Right atrium auricular region (tissue), 2 donors: ENCODE measurements around the gene PIK3AP1. TPM values are rescaled to one million over a fixed set of nuclear protein-coding genes. Genes with fewer than 3 reads are reported as not detected.

Source experiments
- DNase-seq: peaks from one replicate; pipeline ENCODE4 v3.0.0-alpha.2; 2019; ENCODE audit warnings: low spot score
- H3K27ac ChIP-seq, 2 donors: fragments of 200-600 bp; sonication (generic); 1 replicate in 1 of 2; 2 replicates in 1 of 2; pipeline ENCODE4 v1.5.1; 2016 to 2019
- H3K27me3 ChIP-seq, 2 donors: fragments of 200-600 bp; sonication (generic); one replicate each; pipeline versions ENCODE4 v1.5.1 to v1.6.0; 2017 to 2019
- H3K36me3 ChIP-seq: fragments of 200-600 bp; sonication (generic); one replicate; pipeline ENCODE4 v1.5.1; 2016
- H3K4me1 ChIP-seq, 2 donors: fragments of 200-600 bp; sonication (generic); one replicate each; pipeline versions ENCODE4 v1.5.1 to v1.6.0; 2017 to 2019
- H3K4me3 ChIP-seq, 2 donors: fragments of 200-600 bp; sonication (generic); 1 replicate in 1 of 2; 2 replicates in 1 of 2; pipeline ENCODE4 v1.5.1; 2017 to 2019; ENCODE audit warnings: mild to moderate bottlenecking in 1 of 2, moderate library complexity in 1 of 2
- H3K9me3 ChIP-seq, 2 donors: fragments of 200-600 bp; sonication (generic); one replicate each; pipeline ENCODE4 v1.5.1; 2019
- CTCF ChIP-seq, 2 donors: fragments of 200-600 bp; sonication (generic); IDR thresholded peaks; one replicate each; pipeline ENCODE4 v1.5.1; 2019; ENCODE audit warnings: antibody characterized with exemption in 2 of 2
- total RNA-seq, 2 donors: library from RNA; depleted of rRNA; stranded (reverse); fragments of >200 nt; gene quantifications; one replicate each; pipeline ENCODE4 v1.1.0, GENCODE V29; 2016

The PIK3AP1 gene
- total RNA-seq, 2 donors from 2014 or later: 3.1 to 11.2 TPM

- no peaks in the 10 kb centered on the region for H3K27me3 ChIP-seq
- no peak for TF ChIP-seq CTCF (IDR thresholded peaks at IDR 0.05)
- H3K4me3 ChIP-seq: no peak overlapping the region
- DNase-seq: no peak
- peaks cover 0 to 52% of the 10 kb centered on the region in 2 donors for H3K4me1 ChIP-seq
- peaks cover 13% of the 10 kb centered on the region for H3K36me3 ChIP-seq
- H3K27ac ChIP-seq: peak overlapping the region in 1 of 2 donors; percentile 16
- no peaks in the 10 kb centered on the region for H3K9me3 ChIP-seq
Measured at GRCh38 chr10:96573036-96573435, 147.3 kb downstream of the PIK3AP1 start.

GRCh38 chr10:96570983-96571964 is 149.0 kb downstream of the PIK3AP1 start:
- Histone ChIP-seq H3K4me3 (no peak overlapping the region), H3K36me3 (peaks cover 12% of the 10 kb centered on the region), H3K9me3 (no peaks in the 10 kb centered on the region), H3K27ac (peak overlapping the region in 1 of 2 donors; percentile 20), H3K4me1 (peaks cover 0 to 39% of the 10 kb centered on the region in 2 donors), H3K27me3 (no peaks in the 10 kb centered on the region)
- no peak for TF ChIP-seq CTCF (IDR thresholded peaks at IDR 0.05)
- no peak for DNase-seq

GRCh38 chr10:96570511-96570910 is 149.8 kb downstream of the PIK3AP1 start:
- Histone ChIP-seq H3K27me3 (no peaks in the 10 kb centered on the region), H3K36me3 (peaks cover 4% of the 10 kb centered on the region), H3K9me3 (no peaks in the 10 kb centered on the region), H3K4me1 (peaks cover 0 to 39% of the 10 kb centered on the region in 2 donors), H3K4me3 (no peak overlapping the region), H3K27ac (no peak overlapping the region)
- DNase-seq: no peak
- TF ChIP-seq CTCF (IDR thresholded peaks at IDR 0.05): no peak

GRCh38 chr10:96568402-96568801 is 151.9 kb downstream of the PIK3AP1 start:
- no peak for DNase-seq
- Histone ChIP-seq H3K4me1 (peaks cover 0 to 33% of the 10 kb centered on the region in 2 donors), H3K27ac (no peak overlapping the region), H3K27me3 (no peaks in the 10 kb centered on the region), H3K36me3 (no peaks in the 10 kb centered on the region), H3K9me3 (no peaks in the 10 kb centered on the region), H3K4me3 (no peak overlapping the region)
- no peak for TF ChIP-seq CTCF (IDR thresholded peaks at IDR 0.05)

GRCh38 chr10:96565774-96566173 is 154.5 kb downstream of the PIK3AP1 start:
- H3K27me3 ChIP-seq: no peaks in the 10 kb centered on the region
- H3K4me3 ChIP-seq: no peak overlapping the region
- H3K4me1 ChIP-seq: peaks cover 0 to 17% of the 10 kb centered on the region in 2 donors
- no peak for TF ChIP-seq CTCF (IDR thresholded peaks at IDR 0.05)
- H3K27ac ChIP-seq: no peak overlapping the region
- H3K9me3 ChIP-seq: no peaks in the 10 kb centered on the region
- H3K36me3 ChIP-seq: peaks cover 11% of the 10 kb centered on the region
- no peak for DNase-seq
